Measurements from ENCODE around the gene NACC2.
"Not testable (repeated sequence)": the region's sequence is repeated elsewhere in the genome, so short reads cannot be mapped to it uniquely, and the experiment has no call there.

Gene NACC2

GRCh38 chr9:136075881-136076678 is 19.0 kb downstream of the NACC2 start:
- no peak overlapping the region for H3K4me3 ChIP-seq (ENCODE audit: low read length)
- H2AK5ac ChIP-seq (ENCODE audit: low read length) = no peak overlapping the region
- H4K5ac ChIP-seq (ENCODE audit: low read length) = no peak overlapping the region
- no peaks in the 10 kb centered on the region for H3K4me1 ChIP-seq (ENCODE audit: control insufficient read depth, low read depth, low read length)
- H3K4me2 ChIP-seq (ENCODE audit: low read length) = no peak overlapping the region
- no peak overlapping the region for H2BK15ac ChIP-seq (replicated peaks; ENCODE audit: low read depth)
- H3K18ac ChIP-seq (ENCODE audit: low read length) = no peak overlapping the region
- no peaks in the 10 kb centered on the region for H3K27me3 ChIP-seq (ENCODE audit: insufficient read depth, low read length, poor library complexity)
- H2BK5ac ChIP-seq (ENCODE audit: low read length) = no peak overlapping the region
- H3K4ac ChIP-seq (ENCODE audit: low read depth, low read length) = no peak overlapping the region
- H3K36me3 ChIP-seq (ENCODE audit: control insufficient read depth, insufficient read depth, low read length) = no peaks in the 10 kb centered on the region
- WGBS (ENCODE audit: extremely low coverage, insufficient coverage, low lambda C conversion rate) = no CpG with 5 or more reads among the region's 26 CpGs
- no peak overlapping the region for H3K27ac ChIP-seq (ENCODE audit: low read depth, low read length)
- DNase-seq = no peak
- no peak overlapping the region for H3K9ac ChIP-seq (ENCODE audit: low read length)
- no peak overlapping the region for H3K56ac ChIP-seq (ENCODE audit: low read length)
- H2BK120ac ChIP-seq (ENCODE audit: low read depth, low read length) = no peak overlapping the region
- H3K79me1 ChIP-seq (ENCODE audit: low read length) = no peaks in the 10 kb centered on the region
- no peaks in the 10 kb centered on the region for H3K79me2 ChIP-seq (ENCODE audit: control insufficient read depth, insufficient read depth, low read length)
- no peak overlapping the region for H4K8ac ChIP-seq (ENCODE audit: low read depth, low read length)
- H3K23ac ChIP-seq (ENCODE audit: low read length) = no peak overlapping the region

DNA sequence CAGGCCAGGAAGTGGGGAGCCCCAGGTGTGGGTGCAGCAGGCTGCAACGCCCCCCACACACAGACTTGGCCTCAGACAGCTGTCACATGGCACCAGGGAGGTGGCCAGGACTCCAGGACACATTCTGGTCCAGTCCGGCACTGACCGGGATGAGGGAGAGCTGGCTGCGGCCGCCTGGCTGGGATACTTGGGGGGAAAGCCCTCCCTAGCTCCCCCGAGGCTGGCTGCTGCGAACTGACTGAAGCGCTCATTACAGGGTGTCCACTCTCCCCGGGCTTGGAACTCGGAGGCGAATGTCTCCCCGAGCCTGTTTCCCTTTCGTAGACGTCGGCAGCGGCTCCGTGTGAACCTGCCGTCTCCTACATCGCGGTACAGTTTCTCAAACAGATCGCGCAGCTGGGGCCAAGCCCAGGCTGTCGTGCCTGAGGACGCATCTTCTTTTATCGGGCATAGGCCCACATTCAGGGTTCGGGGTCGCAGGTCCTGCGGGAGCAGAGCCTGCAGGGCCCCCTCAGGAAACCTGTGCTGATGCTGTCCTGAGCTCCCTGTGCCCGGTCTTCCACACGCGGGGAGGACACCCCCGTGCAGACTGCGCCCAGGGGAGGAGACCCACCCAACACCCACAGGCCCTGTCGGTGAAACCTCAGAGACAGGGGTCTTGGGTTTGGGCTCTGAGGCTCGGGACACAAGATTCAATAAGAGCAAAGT is 19.8 kb downstream of the NACC2 start:
- Histone ChIP-seq H3K27ac (ENCODE audit: low read depth, low read length) (no peak overlapping the region), H3K4me2 (ENCODE audit: low read length) (no peak overlapping the region), H3K9ac (ENCODE audit: low read length) (no peak overlapping the region), H3K56ac (ENCODE audit: low read length) (peak overlapping the region; percentile 15), H3K79me2 (ENCODE audit: control insufficient read depth, insufficient read depth, low read length) (no peaks in the 10 kb centered on the region), H3K4me3 (ENCODE audit: low read length) (no peak overlapping the region), H3K23ac (ENCODE audit: low read length) (no peak overlapping the region), H3K4me1 (ENCODE audit: control insufficient read depth, low read depth, low read length) (no peaks in the 10 kb centered on the region), H3K36me3 (ENCODE audit: control insufficient read depth, insufficient read depth, low read length) (no peaks in the 10 kb centered on the region), H2BK5ac (ENCODE audit: low read length) (no peak overlapping the region), H4K8ac (ENCODE audit: low read depth, low read length) (no peak overlapping the region), H3K18ac (ENCODE audit: low read length) (no peak overlapping the region), H2AK5ac (ENCODE audit: low read length) (no peak overlapping the region), H4K5ac (ENCODE audit: low read length) (no peak overlapping the region), H3K79me1 (ENCODE audit: low read length) (no peaks in the 10 kb centered on the region), H3K27me3 (ENCODE audit: insufficient read depth, low read length, poor library complexity) (no peaks in the 10 kb centered on the region), H3K4ac (ENCODE audit: low read depth, low read length) (no peak overlapping the region), H2BK15ac (replicated peaks; ENCODE audit: low read depth) (no peak overlapping the region), H2BK120ac (ENCODE audit: low read depth, low read length) (no peak overlapping the region)
- no peak for DNase-seq
- no CpG with 5 or more reads among the region's 35 CpGs for WGBS (ENCODE audit: extremely low coverage, insufficient coverage, low lambda C conversion rate)

DNA sequence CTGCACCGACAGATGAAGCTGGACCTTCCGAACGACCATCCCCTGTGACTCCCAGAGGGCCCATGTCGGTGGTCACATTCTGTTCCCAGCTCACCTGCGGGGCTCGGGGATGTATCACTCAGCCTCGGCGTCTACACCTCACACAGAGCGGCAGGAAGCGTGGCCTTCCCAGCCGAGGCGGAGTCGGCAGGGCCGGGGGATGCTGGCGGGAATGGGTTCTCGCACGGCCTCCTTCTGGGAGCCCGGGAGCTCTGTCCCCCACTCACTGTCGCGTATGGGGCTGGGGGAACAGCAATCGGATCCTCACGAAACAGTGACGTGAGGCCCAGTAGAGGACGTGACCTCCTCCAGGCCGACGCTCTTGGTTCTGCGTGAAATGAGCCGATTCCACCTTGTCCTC is 20.4 kb downstream of the NACC2 start:
- Histone ChIP-seq H3K23ac (ENCODE audit: low read length) (no peak overlapping the region), H3K18ac (ENCODE audit: low read length) (no peak overlapping the region), H3K4me1 (ENCODE audit: control insufficient read depth, low read depth, low read length) (no peaks in the 10 kb centered on the region), H4K8ac (ENCODE audit: low read depth, low read length) (no peak overlapping the region), H2BK15ac (replicated peaks; ENCODE audit: low read depth) (no peak overlapping the region), H3K4me3 (ENCODE audit: low read length) (no peak overlapping the region), H4K5ac (ENCODE audit: low read length) (no peak overlapping the region), H3K4ac (ENCODE audit: low read depth, low read length) (no peak overlapping the region), H3K27ac (ENCODE audit: low read depth, low read length) (no peak overlapping the region), H3K9ac (ENCODE audit: low read length) (no peak overlapping the region), H3K56ac (ENCODE audit: low read length) (peak overlapping the region; percentile 15), H3K27me3 (ENCODE audit: insufficient read depth, low read length, poor library complexity) (no peaks in the 10 kb centered on the region), H2BK120ac (ENCODE audit: low read depth, low read length) (no peak overlapping the region), H3K4me2 (ENCODE audit: low read length) (no peak overlapping the region), H3K79me1 (ENCODE audit: low read length) (no peaks in the 10 kb centered on the region), H2BK5ac (ENCODE audit: low read length) (no peak overlapping the region), H2AK5ac (ENCODE audit: low read length) (no peak overlapping the region), H3K79me2 (ENCODE audit: control insufficient read depth, insufficient read depth, low read length) (no peaks in the 10 kb centered on the region), H3K36me3 (ENCODE audit: control insufficient read depth, insufficient read depth, low read length) (no peaks in the 10 kb centered on the region)
- no CpG with 5 or more reads among the region's 28 CpGs for WGBS (ENCODE audit: extremely low coverage, insufficient coverage, low lambda C conversion rate)
- no peak for DNase-seq

GRCh38 chr9:136062657-136063439 is 32.2 kb downstream of the NACC2 start:
- Histone ChIP-seq H3K27ac (ENCODE audit: low read depth, low read length) (no peak overlapping the region), H3K4ac (ENCODE audit: low read depth, low read length) (no peak overlapping the region), H3K27me3 (ENCODE audit: insufficient read depth, low read length, poor library complexity) (no peaks in the 10 kb centered on the region), H3K4me3 (ENCODE audit: low read length) (no peak overlapping the region), H2BK5ac (ENCODE audit: low read length) (no peak overlapping the region), H3K79me1 (ENCODE audit: low read length) (no peaks in the 10 kb centered on the region), H3K9ac (ENCODE audit: low read length) (no peak overlapping the region), H3K56ac (ENCODE audit: low read length) (no peak overlapping the region), H2BK15ac (replicated peaks; ENCODE audit: low read depth) (no peak overlapping the region), H3K36me3 (ENCODE audit: control insufficient read depth, insufficient read depth, low read length) (no peaks in the 10 kb centered on the region), H3K4me1 (ENCODE audit: control insufficient read depth, low read depth, low read length) (no peaks in the 10 kb centered on the region), H3K23ac (ENCODE audit: low read length) (no peak overlapping the region), H3K79me2 (ENCODE audit: control insufficient read depth, insufficient read depth, low read length) (no peaks in the 10 kb centered on the region), H3K4me2 (ENCODE audit: low read length) (no peak overlapping the region), H2AK5ac (ENCODE audit: low read length) (no peak overlapping the region), H4K5ac (ENCODE audit: low read length) (no peak overlapping the region), H3K18ac (ENCODE audit: low read length) (no peak overlapping the region), H4K8ac (ENCODE audit: low read depth, low read length) (no peak overlapping the region), H2BK120ac (ENCODE audit: low read depth, low read length) (no peak overlapping the region)
- no peak for DNase-seq
- WGBS (ENCODE audit: extremely low coverage, insufficient coverage, low lambda C conversion rate) = no CpG with 5 or more reads among the region's 22 CpGs

GRCh38 chr9:136061916-136062315 is 33.2 kb downstream of the NACC2 start:
- H3K27ac ChIP-seq (ENCODE audit: low read depth, low read length); H3K4me1 ChIP-seq (ENCODE audit: control insufficient read depth, low read depth, low read length); H3K4ac ChIP-seq (ENCODE audit: low read depth, low read length); H2AK5ac ChIP-seq (ENCODE audit: low read length); H3K79me2 ChIP-seq (ENCODE audit: control insufficient read depth, insufficient read depth, low read length); H4K8ac ChIP-seq (ENCODE audit: low read depth, low read length); H3K9ac ChIP-seq (ENCODE audit: low read length); H3K36me3 ChIP-seq (ENCODE audit: control insufficient read depth, insufficient read depth, low read length); H2BK120ac ChIP-seq (ENCODE audit: low read depth, low read length); H2BK15ac ChIP-seq (replicated peaks; ENCODE audit: low read depth); H4K5ac ChIP-seq (ENCODE audit: low read length); H2BK5ac ChIP-seq (ENCODE audit: low read length); H3K23ac ChIP-seq (ENCODE audit: low read length); H3K56ac ChIP-seq (ENCODE audit: low read length); DNase-seq; H3K27me3 ChIP-seq (ENCODE audit: insufficient read depth, low read length, poor library complexity); H3K4me2 ChIP-seq (ENCODE audit: low read length); H3K79me1 ChIP-seq (ENCODE audit: low read length); H3K18ac ChIP-seq (ENCODE audit: low read length); H3K4me3 ChIP-seq (ENCODE audit: low read length): not testable (repeated sequence)
- WGBS (ENCODE audit: extremely low coverage, insufficient coverage, low lambda C conversion rate) = no CpG with 5 or more reads among the region's 8 CpGs

All from mesendoderm (in vitro differentiated cells).